ENCODE data around the gene FBXW8.

FBXW8 gene, protein sequence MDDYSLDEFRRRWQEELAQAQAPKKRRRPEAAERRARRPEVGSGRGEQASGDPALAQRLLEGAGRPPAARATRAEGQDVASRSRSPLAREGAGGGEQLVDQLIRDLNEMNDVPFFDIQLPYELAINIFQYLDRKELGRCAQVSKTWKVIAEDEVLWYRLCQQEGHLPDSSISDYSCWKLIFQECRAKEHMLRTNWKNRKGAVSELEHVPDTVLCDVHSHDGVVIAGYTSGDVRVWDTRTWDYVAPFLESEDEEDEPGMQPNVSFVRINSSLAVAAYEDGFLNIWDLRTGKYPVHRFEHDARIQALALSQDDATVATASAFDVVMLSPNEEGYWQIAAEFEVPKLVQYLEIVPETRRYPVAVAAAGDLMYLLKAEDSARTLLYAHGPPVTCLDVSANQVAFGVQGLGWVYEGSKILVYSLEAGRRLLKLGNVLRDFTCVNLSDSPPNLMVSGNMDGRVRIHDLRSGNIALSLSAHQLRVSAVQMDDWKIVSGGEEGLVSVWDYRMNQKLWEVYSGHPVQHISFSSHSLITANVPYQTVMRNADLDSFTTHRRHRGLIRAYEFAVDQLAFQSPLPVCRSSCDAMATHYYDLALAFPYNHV

DNA sequence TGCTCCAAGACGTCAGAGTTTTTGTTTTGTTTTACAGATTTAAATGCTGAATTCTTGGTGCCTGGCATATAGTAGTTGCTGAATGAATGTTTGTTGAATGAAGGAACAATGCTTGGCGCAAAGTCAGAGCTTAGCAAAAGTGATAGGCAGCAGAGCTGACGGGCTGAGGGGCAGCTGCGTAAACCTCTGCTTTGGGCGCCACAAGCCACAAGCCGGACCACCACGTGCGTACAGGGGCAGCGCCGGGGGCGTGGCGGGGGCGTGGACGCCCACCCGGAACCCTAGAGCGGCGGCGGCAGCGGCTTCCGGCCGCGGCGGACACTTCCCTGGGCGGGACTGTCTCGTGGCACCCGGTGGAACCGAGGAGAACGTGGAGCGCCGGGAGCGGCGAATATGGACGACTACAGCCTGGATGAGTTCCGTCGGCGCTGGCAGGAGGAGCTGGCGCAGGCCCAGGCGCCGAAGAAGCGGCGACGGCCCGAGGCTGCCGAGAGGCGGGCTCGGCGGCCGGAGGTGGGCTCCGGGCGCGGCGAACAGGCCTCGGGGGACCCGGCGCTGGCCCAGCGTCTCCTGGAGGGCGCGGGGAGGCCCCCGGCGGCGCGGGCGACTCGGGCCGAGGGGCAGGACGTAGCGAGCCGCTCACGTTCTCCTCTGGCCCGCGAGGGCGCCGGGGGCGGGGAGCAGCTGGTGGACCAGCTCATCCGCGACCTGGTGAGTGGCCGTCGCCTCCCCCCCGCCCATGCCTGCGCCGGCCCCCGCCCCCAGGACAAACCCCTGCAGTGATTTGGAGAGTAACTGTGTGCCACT lies at the start of gene FBXW8:
TSS of gene FBXW8 (plus strand) at position 306 of the 807 bp plus-strand sequence. CDS start at position 394, 88 bp downstream.
- H3K27me3 Mint-ChIP-seq: no peaks in the 10 kb centered on the region

DNA sequence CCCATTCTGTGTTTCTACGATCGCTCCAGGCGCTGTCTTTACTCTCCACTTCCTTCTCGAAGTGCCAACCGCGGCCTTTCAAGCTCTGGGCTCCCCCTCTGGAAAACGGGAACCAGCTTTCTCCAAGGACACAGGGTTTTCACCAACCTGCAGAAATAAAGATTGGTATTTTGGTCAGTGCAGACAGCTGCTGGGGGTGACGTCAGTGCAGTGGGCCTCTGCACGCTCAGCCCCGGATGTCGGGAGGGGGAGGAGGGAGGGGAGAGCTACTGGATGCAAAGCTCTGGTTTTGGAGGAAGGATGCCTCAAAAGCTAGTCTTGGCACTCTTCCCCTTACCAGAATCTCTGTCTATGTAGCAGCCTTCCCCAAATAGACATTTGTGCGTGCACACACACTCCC lies 49.4 kb upstream of the FBXW8 start:
- Mint-ChIP-seq H3K27me3 (peaks cover 18% of the 10 kb centered on the region), H3K4me1 (peaks cover 8% of the 10 kb centered on the region), H3K4me3 (no peak overlapping the region), H3K36me3 (no peaks in the 10 kb centered on the region), H3K9me3 (peaks cover 3% of the 10 kb centered on the region), H3K27ac (no peak overlapping the region)

More for the DNA sequence above, at the start of gene FBXW8:
- Mint-ChIP-seq H3K4me1 (peaks cover 41% of the 10 kb centered on the region), H3K27ac (peak within 1 kb of the TSS; percentile 92), H3K4me3 (peak within 1 kb of the TSS; percentile 90), H3K9me3 (no peaks in the 10 kb centered on the region), H3K36me3 (no peaks in the 10 kb centered on the region)

- H3K9me3 Mint-ChIP-seq: peaks cover 3% of the 10 kb centered on the region
- H3K36me3 Mint-ChIP-seq: no peaks in the 10 kb centered on the region
- H3K4me1 Mint-ChIP-seq: peaks cover 8% of the 10 kb centered on the region
- peaks cover 16% of the 10 kb centered on the region for H3K27me3 Mint-ChIP-seq
- no peak overlapping the region for H3K4me3 Mint-ChIP-seq
- peak overlapping the region; percentile 70 for H3K27ac Mint-ChIP-seq
Observed at GRCh38 chr12:116862167-116862566, 48.6 kb upstream of the FBXW8 start.

DNA sequence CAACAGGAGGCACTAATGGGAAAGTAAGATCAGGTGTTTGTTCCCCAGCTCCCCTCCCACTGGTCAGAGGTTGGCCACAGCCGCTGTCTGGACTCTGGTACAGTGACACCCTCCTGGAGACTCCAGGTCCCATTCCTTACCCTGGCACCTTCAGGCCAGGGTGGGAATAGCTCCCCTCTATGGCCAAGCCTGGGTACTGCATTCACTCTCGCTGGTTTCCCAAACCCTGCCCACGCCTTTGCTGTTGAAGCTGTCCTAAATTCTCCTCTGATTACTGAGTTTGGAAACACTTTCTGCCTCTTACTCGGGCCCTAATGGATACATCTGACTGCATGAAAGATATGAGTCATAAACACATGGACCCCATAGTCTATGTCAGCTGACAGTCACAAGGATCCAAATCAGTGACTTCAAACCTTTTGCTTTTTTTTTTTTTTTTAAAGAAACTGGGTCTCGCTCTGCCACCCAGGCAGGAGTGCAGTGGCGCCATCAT lies 47.4 kb upstream of the FBXW8 start:
- no peak overlapping the region for H3K27ac Mint-ChIP-seq
- no peak overlapping the region for H3K4me3 Mint-ChIP-seq
- peaks cover 10% of the 10 kb centered on the region for H3K27me3 Mint-ChIP-seq
- peaks cover 8% of the 10 kb centered on the region for H3K4me1 Mint-ChIP-seq
- H3K36me3 Mint-ChIP-seq: no peaks in the 10 kb centered on the region
- peaks cover 3% of the 10 kb centered on the region for H3K9me3 Mint-ChIP-seq

DNA sequence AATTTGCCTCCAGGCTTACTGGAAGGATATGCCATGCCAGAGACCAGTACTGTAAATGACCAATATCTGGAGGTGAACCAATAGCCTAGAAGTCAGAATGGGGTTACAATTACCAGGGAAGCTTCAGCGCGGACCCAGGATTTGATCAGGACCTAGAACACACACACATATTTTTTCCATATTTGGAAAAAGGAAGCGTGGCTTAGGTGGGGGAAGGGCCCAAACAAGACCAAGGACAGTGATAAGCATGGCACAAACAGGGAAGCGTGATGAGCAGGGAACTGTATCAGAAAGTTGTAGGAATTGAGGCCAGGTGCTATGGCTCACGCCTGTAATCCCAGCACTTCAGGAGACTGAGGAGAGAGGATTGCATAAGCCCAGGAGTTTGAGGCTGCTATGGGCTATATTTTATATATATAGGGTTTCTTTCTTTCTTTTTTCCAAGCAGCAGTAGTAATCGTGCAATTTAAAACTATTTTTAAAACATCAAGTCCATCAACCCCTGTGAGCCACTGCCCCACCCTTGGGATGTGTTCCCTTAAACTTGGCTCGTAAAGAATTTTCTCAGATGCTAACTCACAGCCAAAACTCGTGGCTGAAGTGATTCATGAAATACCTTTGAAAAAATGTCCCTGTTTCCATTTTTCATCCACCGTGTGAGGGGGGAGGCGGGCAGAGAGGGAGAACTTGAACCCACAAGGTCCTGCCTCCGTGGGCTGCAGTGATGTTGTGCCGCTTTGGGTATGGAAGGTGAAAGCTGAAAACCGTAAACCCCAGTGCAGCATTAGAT lies 46.2 kb upstream of the FBXW8 start:
- H3K4me3 Mint-ChIP-seq: no peak overlapping the region
- H3K9me3 Mint-ChIP-seq: peaks cover 3% of the 10 kb centered on the region
- no peak overlapping the region for H3K27ac Mint-ChIP-seq
- H3K27me3 Mint-ChIP-seq: peaks cover 7% of the 10 kb centered on the region
- H3K4me1 Mint-ChIP-seq: peaks cover 8% of the 10 kb centered on the region
- H3K36me3 Mint-ChIP-seq: no peaks in the 10 kb centered on the region

DNA sequence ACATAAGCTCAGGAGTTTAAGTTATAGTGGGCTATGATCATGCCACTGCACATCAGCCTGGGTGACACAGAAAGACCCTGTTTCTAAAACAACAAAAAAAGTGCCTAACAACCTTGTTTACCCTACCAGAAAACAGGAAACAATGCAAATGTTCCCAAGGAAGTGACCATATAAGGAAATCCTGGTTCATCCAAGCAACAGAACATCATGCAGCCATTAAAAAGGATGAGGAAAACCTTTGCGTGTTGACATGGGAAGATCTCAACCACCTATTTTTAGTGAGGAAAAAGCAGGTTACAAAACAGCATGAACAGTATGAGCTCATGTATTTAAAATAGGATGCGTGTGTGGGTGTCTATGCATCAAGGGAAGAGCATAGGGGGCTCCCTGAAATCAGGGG lies 43.2 kb upstream of the FBXW8 start:
- Mint-ChIP-seq H3K4me1 (peaks cover 1% of the 10 kb centered on the region), H3K27ac (no peak overlapping the region), H3K4me3 (no peak overlapping the region), H3K9me3 (no peaks in the 10 kb centered on the region), H3K36me3 (no peaks in the 10 kb centered on the region), H3K27me3 (peaks cover under 1% of the 10 kb centered on the region)

GRCh38 chr12:116870306-116870705 lies 40.4 kb upstream of the FBXW8 start:
- Mint-ChIP-seq H3K27ac (no peak overlapping the region), H3K4me1 (peaks cover 12% of the 10 kb centered on the region), H3K4me3 (no peak overlapping the region), H3K9me3 (no peaks in the 10 kb centered on the region), H3K27me3 (peaks cover 11% of the 10 kb centered on the region), H3K36me3 (no peaks in the 10 kb centered on the region)

- H3K36me3 Mint-ChIP-seq: no peaks in the 10 kb centered on the region
- peaks cover 23% of the 10 kb centered on the region for H3K4me1 Mint-ChIP-seq
- peaks cover 30% of the 10 kb centered on the region for H3K27me3 Mint-ChIP-seq
- H3K9me3 Mint-ChIP-seq: no peaks in the 10 kb centered on the region
- no peak overlapping the region for H3K4me3 Mint-ChIP-seq
- no peak overlapping the region for H3K27ac Mint-ChIP-seq
Observed at GRCh38 chr12:116874324-116874995, 36.3 kb upstream of the FBXW8 start.

DNA sequence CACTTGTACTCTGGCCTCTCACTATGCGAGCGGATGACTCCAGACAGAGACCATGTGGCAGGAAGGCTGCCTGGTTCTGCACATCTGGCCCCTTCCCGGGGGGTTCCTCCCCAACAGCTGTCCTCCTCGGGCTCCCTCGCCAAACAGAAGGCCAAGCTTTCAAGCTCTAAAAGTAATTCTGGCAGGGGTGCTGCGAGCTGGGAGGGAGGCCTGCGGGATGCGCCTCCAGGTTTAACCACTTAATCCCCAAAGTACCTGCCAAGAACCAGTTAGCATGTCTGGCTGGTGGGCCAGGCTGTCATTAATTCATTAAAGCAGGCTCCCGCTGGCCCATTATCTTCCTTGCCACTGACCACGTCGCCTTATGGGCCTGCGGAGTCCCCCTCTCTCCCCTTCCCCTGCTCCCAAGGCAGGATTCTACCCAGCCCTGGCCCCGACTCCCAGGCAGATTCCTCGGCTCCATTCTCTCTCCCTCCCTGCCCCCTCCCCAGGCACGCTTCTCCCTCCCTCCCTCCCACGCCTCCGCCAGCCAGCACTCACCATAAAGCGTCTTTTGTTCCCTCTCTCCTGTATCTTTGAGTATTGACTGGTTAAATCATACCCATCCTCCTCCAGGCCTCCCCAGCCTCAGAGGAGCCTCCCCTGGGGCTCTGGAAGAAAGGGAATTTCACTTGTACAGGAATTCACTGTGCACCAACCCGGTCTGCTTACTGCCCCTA lies 34.4 kb upstream of the FBXW8 start:
- Mint-ChIP-seq H3K4me3 (no peak overlapping the region), H3K36me3 (no peaks in the 10 kb centered on the region), H3K4me1 (peaks cover 35% of the 10 kb centered on the region), H3K27ac (no peak overlapping the region), H3K27me3 (peaks cover 42% of the 10 kb centered on the region), H3K9me3 (no peaks in the 10 kb centered on the region)

GRCh38 chr12:116878567-116879508 lies 31.9 kb upstream of the FBXW8 start:
- Mint-ChIP-seq H3K9me3 (no peaks in the 10 kb centered on the region), H3K27ac (no peak overlapping the region), H3K27me3 (peaks cover 49% of the 10 kb centered on the region), H3K4me3 (peak overlapping the region; percentile 82), H3K36me3 (no peaks in the 10 kb centered on the region), H3K4me1 (peaks cover 36% of the 10 kb centered on the region)

- Mint-ChIP-seq H3K36me3 (no peaks in the 10 kb centered on the region), H3K27me3 (peaks cover 48% of the 10 kb centered on the region), H3K4me1 (peaks cover 36% of the 10 kb centered on the region), H3K27ac (no peak overlapping the region), H3K9me3 (no peaks in the 10 kb centered on the region), H3K4me3 (peak overlapping the region; percentile 86)
Observed at GRCh38 chr12:116879509-116880212, 31.1 kb upstream of the FBXW8 start.

- no peaks in the 10 kb centered on the region for H3K9me3 Mint-ChIP-seq
- H3K36me3 Mint-ChIP-seq: no peaks in the 10 kb centered on the region
- H3K27ac Mint-ChIP-seq: no peak overlapping the region
- H3K4me1 Mint-ChIP-seq: peaks cover 36% of the 10 kb centered on the region
- H3K4me3 Mint-ChIP-seq: peak overlapping the region; percentile 86
- H3K27me3 Mint-ChIP-seq: peaks cover 46% of the 10 kb centered on the region
Observed at GRCh38 chr12:116880213-116880816, 30.4 kb upstream of the FBXW8 start.

All from activated naive CD4-positive, alpha-beta T cell treated with anti-CD3 and anti-CD28 coated beads, Interleukin-2, amount 50 U/mL, for 24 hours (primary cell).